ENCODE measurements around the gene TBK1.
"Not testable (repeated sequence)": the region's sequence is repeated elsewhere in the genome, so short reads cannot be mapped to it uniquely, and the experiment has no call there.

Gene TBK1

GRCh38 chr12:64497484-64497883, 45.6 kb downstream of the TBK1 start:
- DNase-seq (ENCODE audit: low read depth) = no peak

- no peak for DNase-seq (ENCODE audit: low read depth)
Observed at GRCh38 chr12:64497903-64498302, 46.0 kb downstream of the TBK1 start.

- DNase-seq (ENCODE audit: low read depth) = no peak
Observed at GRCh38 chr12:64500394-64500793, 48.5 kb downstream of the TBK1 start.

GRCh38 chr12:64501486-64501885, 49.6 kb downstream of the TBK1 start:
- DNase-seq (ENCODE audit: low read depth) = no peak

- DNase-seq (ENCODE audit: low read depth) = no peak
Observed at GRCh38 chr12:64506955-64507354, 55.0 kb downstream of the TBK1 start.

- DNase-seq (ENCODE audit: low read depth) = no peak
Observed at GRCh38 chr12:64510667-64511066, 58.7 kb downstream of the TBK1 start.

GRCh38 chr12:64518396-64518795, 66.5 kb downstream of the TBK1 start:
- DNase-seq (ENCODE audit: low read depth) = no peak

- no peak for DNase-seq (ENCODE audit: low read depth)
Observed at GRCh38 chr12:64521833-64522232, 69.9 kb downstream of the TBK1 start.

- no peak for DNase-seq (ENCODE audit: low read depth)
Observed at GRCh38 chr12:64522316-64522715, 70.4 kb downstream of the TBK1 start.

GRCh38 chr12:64522807-64523206, 70.9 kb downstream of the TBK1 start:
- no peak for DNase-seq (ENCODE audit: low read depth)

- DNase-seq (ENCODE audit: low read depth) = not testable (repeated sequence)
Observed at GRCh38 chr12:64523565-64524444, 71.9 kb downstream of the TBK1 start.

- DNase-seq (ENCODE audit: low read depth) = no peak
Observed at GRCh38 chr12:64525461-64526160, 73.7 kb downstream of the TBK1 start.

GRCh38 chr12:64526859-64527258, 74.9 kb downstream of the TBK1 start:
- DNase-seq (ENCODE audit: low read depth) = no peak

GRCh38 chr12:64528616-64529015, 76.7 kb downstream of the TBK1 start:
- DNase-seq (ENCODE audit: low read depth) = no peak

- no peak for DNase-seq (ENCODE audit: low read depth)
Observed at GRCh38 chr12:64530566-64530965, 78.6 kb downstream of the TBK1 start.

GRCh38 chr12:64531665-64532334, 79.9 kb downstream of the TBK1 start:
- no peak for DNase-seq (ENCODE audit: low read depth)

GRCh38 chr12:64532734-64533351, 80.9 kb downstream of the TBK1 start:
- DNase-seq (ENCODE audit: low read depth) = no peak

- DNase-seq (ENCODE audit: low read depth) = no peak
Observed at GRCh38 chr12:64534672-64535199, 82.8 kb downstream of the TBK1 start.

GRCh38 chr12:64538121-64538520, 86.2 kb downstream of the TBK1 start:
- no peak for DNase-seq (ENCODE audit: low read depth)

- not testable (repeated sequence) for DNase-seq (ENCODE audit: low read depth)
Observed at GRCh38 chr12:64542409-64543047, 90.6 kb downstream of the TBK1 start.

GRCh38 chr12:64544371-64545080, 92.6 kb downstream of the TBK1 start:
- DNase-seq (ENCODE audit: low read depth) = no peak
